OCI-M2 (cell line): ENCODE results near the gene SVOP.
"Not testable (repeated sequence)": the region's sequence is repeated elsewhere in the genome, so short reads cannot be mapped to it uniquely, and the experiment has no call there.

Experiments
- DNase-seq: peaks from one replicate; lab custom pipeline; 2025; ENCODE audit not compliant: unreplicated experiment; lab: John Stamatoyannopoulos, UW

Gene SVOP

GRCh38 chr12:108896336-108896735, 124.5 kb downstream of the SVOP start:
- DNase-seq = no peak

GRCh38 chr12:108895220-108895802, 125.6 kb downstream of the SVOP start:
- DNase-seq = no peak

DNA sequence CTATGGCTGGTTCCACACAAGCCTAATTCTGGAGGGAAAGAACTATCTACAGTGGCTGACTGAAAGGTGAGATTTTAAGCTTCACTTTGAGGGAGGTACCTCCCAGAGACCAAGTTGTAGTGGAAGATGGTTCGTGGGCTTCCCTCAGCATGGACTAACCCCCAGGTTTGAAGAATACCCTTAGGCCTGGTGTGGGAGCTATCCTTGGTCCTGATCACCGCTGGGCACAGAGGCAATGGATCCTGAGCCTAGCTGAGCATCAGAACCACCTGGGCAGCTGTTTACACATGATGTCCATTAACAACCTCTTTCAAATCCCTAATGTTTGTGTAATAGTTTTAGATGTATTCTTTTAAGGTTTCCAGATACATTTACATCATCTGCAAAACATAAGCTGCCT, 130.7 kb downstream of the SVOP start:
- no peak for DNase-seq

- no peak for DNase-seq
Observed at GRCh38 chr12:108888031-108888430, 132.8 kb downstream of the SVOP start.

- no peak for DNase-seq
Observed at GRCh38 chr12:108886873-108887629, 133.8 kb downstream of the SVOP start.

DNA sequence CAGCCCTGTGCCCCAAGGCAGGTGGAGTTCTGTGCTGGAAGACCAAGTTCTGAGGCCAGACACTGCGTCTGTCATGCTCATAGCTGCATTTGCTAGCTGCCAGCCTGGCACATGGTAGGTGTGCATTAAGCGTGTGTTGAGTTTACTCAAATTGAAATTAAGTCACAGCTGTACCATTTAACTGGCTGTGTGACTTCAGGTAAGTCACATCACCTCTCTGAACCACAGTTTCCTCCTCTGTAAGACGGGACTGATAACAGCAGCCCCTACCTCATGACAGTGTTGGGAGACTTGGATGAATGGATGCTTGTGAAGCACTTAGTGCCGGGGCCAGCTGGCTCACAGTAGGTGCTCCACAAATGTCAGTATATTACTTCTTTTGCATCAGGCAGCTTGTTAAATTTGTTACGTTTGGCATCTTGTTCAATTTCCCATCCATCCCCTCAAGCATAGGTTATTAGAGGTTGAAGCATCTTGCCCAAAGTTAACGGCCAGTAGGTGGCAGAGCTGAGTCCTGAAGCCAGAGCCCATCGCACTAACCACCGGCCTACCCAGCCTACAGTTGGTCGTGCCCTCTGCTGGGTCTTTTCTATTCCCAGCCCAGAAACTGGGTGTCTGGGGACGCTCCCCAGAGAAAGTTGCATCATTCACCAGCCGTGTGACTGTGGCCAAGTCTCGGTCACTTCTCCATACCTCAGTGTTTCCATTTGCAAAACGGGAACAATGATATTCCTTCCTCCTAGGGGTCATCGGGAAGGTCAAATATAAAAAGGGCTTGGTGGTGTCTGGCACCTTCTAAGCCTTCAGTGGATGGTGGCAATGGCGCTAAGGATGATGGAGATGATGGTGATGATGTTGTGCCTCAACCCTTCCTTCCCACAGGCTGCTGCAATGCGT, 136.5 kb downstream of the SVOP start:
- no peak for DNase-seq

- DNase-seq = no peak
Observed at GRCh38 chr12:108881953-108882352, 138.9 kb downstream of the SVOP start.

- DNase-seq = no peak
Observed at GRCh38 chr12:108879615-108880254, 141.1 kb downstream of the SVOP start, which contains the start of gene DAO. TSS of gene DAO (plus strand) at chr12:108880092. CDS start at chr12:108885007, 4,915 bp downstream.

DNA sequence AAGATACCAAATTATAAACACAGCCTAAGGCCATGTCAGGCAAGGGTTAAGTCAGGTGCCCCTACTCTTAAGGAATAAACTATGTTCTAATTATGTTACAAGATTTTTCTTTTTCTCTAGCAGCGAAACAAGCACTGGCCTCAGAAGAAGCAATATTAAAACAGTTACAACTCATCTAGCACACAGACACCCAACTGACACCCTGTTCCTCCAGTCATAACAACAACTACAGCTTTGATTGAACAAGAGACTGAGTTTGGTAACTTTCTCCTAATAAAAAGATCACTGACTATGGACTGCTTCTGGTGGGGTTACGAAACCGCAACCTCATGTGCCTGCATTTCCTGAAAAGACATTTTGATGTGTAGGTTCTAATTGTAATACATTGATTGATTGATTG, 144.3 kb downstream of the SVOP start:
- no peak for DNase-seq

- DNase-seq = no peak
Observed at GRCh38 chr12:108875682-108876361, 145.0 kb downstream of the SVOP start.

GRCh38 chr12:108875280-108875679, 145.6 kb downstream of the SVOP start:
- DNase-seq = no peak

- DNase-seq = no peak
Observed at GRCh38 chr12:108868781-108869180, 152.1 kb downstream of the SVOP start.

- DNase-seq = not testable (repeated sequence)
Observed at GRCh38 chr12:108866083-108866482, 154.8 kb downstream of the SVOP start.

DNA sequence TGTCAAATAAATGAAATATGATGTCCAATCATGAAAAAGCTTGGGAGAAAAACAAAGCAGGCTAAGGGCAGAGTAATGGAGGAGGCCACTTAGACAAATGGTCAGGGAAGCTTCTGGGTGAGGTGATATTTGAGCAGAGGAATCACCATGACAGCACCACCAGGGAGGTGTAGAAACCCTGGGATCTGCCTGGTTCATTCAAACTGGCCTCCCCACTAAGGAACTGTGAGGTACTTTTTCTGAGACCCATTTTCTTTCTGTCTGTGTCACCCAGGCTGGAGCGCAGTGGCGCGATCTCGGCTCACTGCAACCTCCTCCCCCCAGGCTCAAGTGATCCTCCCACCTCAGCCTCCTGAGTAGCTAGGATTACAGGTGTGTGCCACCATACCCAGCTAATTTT, 155.7 kb downstream of the SVOP start:
- DNase-seq = no peak

GRCh38 chr12:108862588-108862959, 158.3 kb downstream of the SVOP start:
- no peak for DNase-seq

DNA sequence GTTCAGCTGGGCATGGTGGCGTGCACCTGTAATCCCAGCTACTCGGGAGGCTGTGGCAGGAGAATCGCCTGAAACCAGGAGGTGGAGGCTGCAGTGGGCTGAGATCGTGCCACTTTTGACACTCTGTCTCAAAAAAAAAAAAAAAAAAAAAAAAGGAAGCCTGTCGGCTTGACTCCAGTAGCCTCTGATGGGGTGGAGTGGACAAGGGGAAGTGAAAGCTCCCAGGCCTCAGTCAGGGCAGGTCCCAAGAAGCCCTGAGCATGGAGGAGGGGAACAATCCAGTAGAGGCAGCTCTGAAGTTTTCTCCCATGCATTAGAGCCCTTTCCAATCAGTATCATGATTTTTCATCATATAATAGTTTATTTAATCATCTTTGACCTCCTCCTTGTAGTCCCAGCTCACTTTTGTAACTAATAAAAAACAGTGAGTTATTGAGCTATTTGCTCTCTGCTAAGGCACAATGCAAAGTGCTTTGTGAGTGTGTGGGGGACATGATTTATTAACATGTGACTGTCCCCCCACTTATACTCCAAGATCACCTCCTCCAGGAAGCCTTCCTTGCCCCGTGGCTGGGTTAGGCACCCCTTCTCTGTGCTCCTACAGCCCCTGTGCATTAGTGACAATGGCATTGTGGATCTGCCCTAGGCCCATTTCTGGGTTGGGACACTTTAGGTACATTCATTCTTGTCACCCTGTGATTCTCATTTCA, 158.8 kb downstream of the SVOP start:
- no peak for DNase-seq

- no peak for DNase-seq
Observed at GRCh38 chr12:108860443-108860842, 160.4 kb downstream of the SVOP start.

- no peak for DNase-seq
Observed at GRCh38 chr12:108859923-108860291, 161.0 kb downstream of the SVOP start.

- not testable (repeated sequence) for DNase-seq
Observed at GRCh38 chr12:108859141-108859922, 161.5 kb downstream of the SVOP start.
